Measurements from ENCODE around the gene CLIC6. TPM values are rescaled to one million over a fixed set of nuclear protein-coding genes. Genes with fewer than 3 reads are reported as not detected.

CLIC6 gene
- total RNA-seq, 3 donors from 2014 or later: 0.96 to 4.8 (median 3.0) TPM

DNA sequence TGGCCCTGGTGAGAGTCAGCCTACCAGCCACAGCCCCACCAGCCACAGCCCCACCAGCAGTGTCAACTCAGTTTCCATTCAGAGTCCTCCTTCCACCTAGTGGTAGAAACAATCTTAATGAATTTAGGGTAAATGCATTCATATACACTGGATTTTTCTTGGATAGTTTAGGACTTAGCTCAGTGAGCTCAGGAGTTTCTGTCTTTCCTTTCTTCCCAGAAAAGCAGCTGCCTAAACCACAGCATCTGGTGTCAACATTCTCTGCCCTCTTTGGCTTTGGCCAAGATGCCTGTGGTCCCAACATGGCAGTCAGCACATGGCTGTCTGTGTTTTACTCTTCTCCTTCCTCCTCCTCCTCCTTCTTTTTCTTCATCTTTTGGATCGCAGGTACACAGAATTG lies 94.0 kb downstream of the CLIC6 start:
- no peaks in the 10 kb centered on the region for H3K9me3 ChIP-seq
- no peak for ATAC-seq
- DNase-seq: no peak
- intact Hi-C loops (cut with DNase I, micrococcal nuclease): no loop called here
- no peaks in the 10 kb centered on the region for H3K36me3 ChIP-seq (ENCODE audit: low read depth)
- TF ChIP-seq, protein P1, sequence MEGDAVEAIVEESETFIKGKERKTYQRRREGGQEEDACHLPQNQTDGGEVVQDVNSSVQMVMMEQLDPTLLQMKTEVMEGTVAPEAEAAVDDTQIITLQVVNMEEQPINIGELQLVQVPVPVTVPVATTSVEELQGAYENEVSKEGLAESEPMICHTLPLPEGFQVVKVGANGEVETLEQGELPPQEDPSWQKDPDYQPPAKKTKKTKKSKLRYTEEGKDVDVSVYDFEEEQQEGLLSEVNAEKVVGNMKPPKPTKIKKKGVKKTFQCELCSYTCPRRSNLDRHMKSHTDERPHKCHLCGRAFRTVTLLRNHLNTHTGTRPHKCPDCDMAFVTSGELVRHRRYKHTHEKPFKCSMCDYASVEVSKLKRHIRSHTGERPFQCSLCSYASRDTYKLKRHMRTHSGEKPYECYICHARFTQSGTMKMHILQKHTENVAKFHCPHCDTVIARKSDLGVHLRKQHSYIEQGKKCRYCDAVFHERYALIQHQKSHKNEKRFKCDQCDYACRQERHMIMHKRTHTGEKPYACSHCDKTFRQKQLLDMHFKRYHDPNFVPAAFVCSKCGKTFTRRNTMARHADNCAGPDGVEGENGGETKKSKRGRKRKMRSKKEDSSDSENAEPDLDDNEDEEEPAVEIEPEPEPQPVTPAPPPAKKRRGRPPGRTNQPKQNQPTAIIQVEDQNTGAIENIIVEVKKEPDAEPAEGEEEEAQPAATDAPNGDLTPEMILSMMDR (IDR thresholded peaks at IDR 0.05): no peak
- no peaks in the 10 kb centered on the region for H3K4me1 ChIP-seq (ENCODE audit: low read depth)
- H3K4me3 ChIP-seq: no peak overlapping the region

DNA sequence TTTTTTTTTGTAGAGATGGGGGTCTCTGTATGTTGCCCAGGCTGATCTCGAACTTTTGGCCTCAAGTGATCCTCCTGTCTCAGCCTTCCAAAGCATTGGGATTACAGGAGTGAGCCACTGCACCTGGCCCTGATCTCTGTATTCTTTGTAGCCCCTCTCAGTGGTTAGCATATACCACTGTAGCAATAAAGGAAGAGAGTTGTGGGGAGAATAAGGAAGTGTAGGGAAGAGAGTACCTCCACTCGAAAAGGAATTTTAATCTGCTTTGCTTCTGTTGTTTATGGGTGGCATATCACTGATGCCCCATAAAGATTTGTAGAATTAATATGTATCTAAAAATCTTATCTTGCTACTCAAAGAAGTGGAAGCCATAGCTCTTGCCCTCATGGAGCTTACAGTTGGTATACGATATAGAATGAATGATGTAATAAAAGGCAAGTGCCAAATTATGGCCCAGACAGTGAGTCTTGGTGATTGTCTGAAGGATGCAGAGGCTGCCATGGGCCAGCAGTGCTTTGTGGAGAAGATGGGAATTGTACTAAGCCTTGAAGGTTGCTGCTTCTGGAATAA lies 96.0 kb downstream of the CLIC6 start:
- Histone ChIP-seq H3K4me3 (no peak overlapping the region), H3K9me3 (no peaks in the 10 kb centered on the region), H3K36me3 (ENCODE audit: low read depth) (no peaks in the 10 kb centered on the region), H3K4me1 (ENCODE audit: low read depth) (no peaks in the 10 kb centered on the region)
- TF ChIP-seq, protein P1 (IDR thresholded peaks at IDR 0.05): no peak
- no peak for ATAC-seq
- intact Hi-C loops (cut with DNase I, micrococcal nuclease): no loop called here
- no peak for DNase-seq

DNA sequence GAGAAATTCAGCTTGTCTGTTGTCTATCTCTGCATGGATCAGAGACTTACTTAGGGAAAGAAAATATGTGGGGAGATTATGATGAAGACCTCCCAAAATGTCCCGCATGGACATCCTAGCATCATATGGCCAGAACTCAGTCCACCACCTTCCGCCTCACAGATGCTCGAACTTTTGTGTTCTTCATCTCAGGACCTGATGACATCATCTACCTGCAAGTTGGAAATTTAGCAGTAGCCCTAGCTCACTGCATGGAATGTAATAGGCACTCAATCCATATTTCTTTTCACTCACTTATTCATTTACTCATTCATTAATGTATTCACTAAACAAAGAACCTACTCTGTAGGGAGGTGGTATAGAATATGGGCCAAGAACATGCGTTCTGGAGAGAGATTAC lies 96.8 kb downstream of the CLIC6 start:
- intact Hi-C loops (cut with DNase I, micrococcal nuclease): no loop called here
- H3K4me1 ChIP-seq (ENCODE audit: low read depth): no peaks in the 10 kb centered on the region
- ATAC-seq (no peak), DNase-seq (no peak)
- H3K36me3 ChIP-seq (ENCODE audit: low read depth): no peaks in the 10 kb centered on the region
- no peak overlapping the region for H3K4me3 ChIP-seq
- TF ChIP-seq, protein P1 (IDR thresholded peaks at IDR 0.05): no peak
- no peaks in the 10 kb centered on the region for H3K9me3 ChIP-seq

DNA sequence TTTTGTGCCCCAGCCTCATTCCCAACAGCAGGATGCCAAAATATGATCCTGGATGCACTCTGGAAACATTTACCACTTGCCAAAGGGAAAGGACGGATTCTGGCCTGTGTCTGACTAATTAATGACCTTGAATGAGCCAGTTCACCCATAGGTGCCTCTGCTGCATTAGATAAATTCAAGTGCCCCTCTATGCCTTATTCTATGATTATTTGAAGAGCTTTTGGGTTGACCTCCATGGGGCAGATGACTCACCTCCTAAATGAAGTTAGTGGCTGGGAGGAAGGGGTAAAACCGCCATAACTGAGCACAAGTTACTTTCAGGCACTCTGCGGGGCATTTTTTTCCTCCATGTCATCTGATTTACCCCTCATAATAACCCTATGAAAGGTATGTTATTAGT lies 98.1 kb downstream of the CLIC6 start:
- TF ChIP-seq, protein P1 (IDR thresholded peaks at IDR 0.05): no peak
- no peak for ATAC-seq
- DNase-seq: no peak
- Histone ChIP-seq H3K4me1 (ENCODE audit: low read depth) (no peaks in the 10 kb centered on the region), H3K36me3 (ENCODE audit: low read depth) (no peaks in the 10 kb centered on the region), H3K4me3 (no peak overlapping the region), H3K9me3 (no peaks in the 10 kb centered on the region)
- intact Hi-C loops (cut with DNase I, micrococcal nuclease): no loop called here

Other genes starting within 250 kb of the CLIC6 start
- gene SMIM34, start 245.0 kb upstream of the CLIC6 start, total RNA-seq: not detected
- 1 to 10 TPM in 1 of 3 donors, under 1 TPM in 2; 0.32 to 1.4 (median 0.55) TPM for gene KCNE1, start 156.8 kb upstream of the CLIC6 start, total RNA-seq
- gene RCAN1, start 53.9 kb upstream of the CLIC6 start, total RNA-seq: 10 to 100 TPM; 44.4 to 55.2 (median 50.7) TPM